ENCODE results near the gene ERG. TPM values are rescaled to one million over a fixed set of nuclear protein-coding genes. Genes with fewer than 3 reads are reported as not detected.

Gene ERG
- total and polyA plus RNA-seq, 8 donors, result 1.7 to 4.6 (median 2.6) TPM

GRCh38 chr21:38386967-38387366 is 111.3 kb downstream of the ERG start:
- DNase-seq (no peak), FAIRE-seq (no peak), ATAC-seq (no peak)
- TF ChIP-seq CTCF (IDR thresholded peaks at IDR 0.05), result no peak
- Histone ChIP-seq H3K4me3 (no peak overlapping the region), H3K9me3 (no peaks in the 10 kb centered on the region), H3K36me3 (no peaks in the 10 kb centered on the region), H3K27me3 (no peaks in the 10 kb centered on the region), H3K4me1 (no peaks in the 10 kb centered on the region), H3K27ac (no peak overlapping the region)
- intact Hi-C loops (cut with DNase I), result loop anchor here in 1 of 3 donors (10.0 kb wide), 1 partner anchor 58 kb away; no protein-coding TSS in a partner anchor
- WGBS, 2 donors, result 30 to 42% methylated on average over 4 of the region's 4 CpGs

GRCh38 chr21:38385427-38386175 is 112.7 kb downstream of the ERG start:
- no peaks in the 10 kb centered on the region for H3K9me3 ChIP-seq
- TF ChIP-seq CTCF (IDR thresholded peaks at IDR 0.05), result no peak
- ATAC-seq, result no peak
- WGBS, 2 donors, result 65 to 73% methylated on average over 7 of the region's 7 CpGs
- no peak for DNase-seq
- H3K27me3 ChIP-seq, result no peaks in the 10 kb centered on the region
- no peak for FAIRE-seq
- intact Hi-C loops (cut with DNase I), result loop anchor here in 1 of 3 donors (10.0 kb wide), 1 partner anchor 59 kb away; no protein-coding TSS in a partner anchor
- no peaks in the 10 kb centered on the region for H3K36me3 ChIP-seq
- no peak overlapping the region for H3K27ac ChIP-seq
- H3K4me3 ChIP-seq, result no peak overlapping the region
- no peaks in the 10 kb centered on the region for H3K4me1 ChIP-seq

GRCh38 chr21:38384675-38385426 is 113.4 kb downstream of the ERG start:
- peaks cover 0 to 4% (median 0%) of the 10 kb centered on the region in 4 donors for H3K27me3 ChIP-seq
- ATAC-seq (peak in 2 of 4 donors; percentile 11 to 26), DNase-seq (no peak), FAIRE-seq (no peak)
- no peaks in the 10 kb centered on the region for H3K9me3 ChIP-seq
- TF ChIP-seq CTCF (IDR thresholded peaks at IDR 0.05), result no peak
- H3K36me3 ChIP-seq, result no peaks in the 10 kb centered on the region
- intact Hi-C loops (cut with DNase I), result loop anchor here in 1 of 3 donors (10.0 kb wide), 1 partner anchor 60 kb away; no protein-coding TSS in a partner anchor
- no peaks in the 10 kb centered on the region for H3K4me1 ChIP-seq
- no peak overlapping the region for H3K4me3 ChIP-seq
- H3K27ac ChIP-seq, result no peak overlapping the region
- WGBS, 2 donors, result 59 to 71% methylated on average over 8 of the region's 8 CpGs

GRCh38 chr21:38384238-38384560 is 114.1 kb downstream of the ERG start:
- Histone ChIP-seq H3K9me3 (no peaks in the 10 kb centered on the region), H3K27me3 (peaks cover 0 to 4% (median 0%) of the 10 kb centered on the region in 4 donors), H3K27ac (no peak overlapping the region), H3K4me1 (no peaks in the 10 kb centered on the region), H3K36me3 (no peaks in the 10 kb centered on the region), H3K4me3 (no peak overlapping the region)
- TF ChIP-seq CTCF (IDR thresholded peaks at IDR 0.05), result no peak
- intact Hi-C loops (cut with DNase I), result loop anchor here in 1 of 3 donors (10.0 kb wide), 1 partner anchor 61 kb away; no protein-coding TSS in a partner anchor
- WGBS, 2 donors, result 20 to 24% methylated on average over 8 of the region's 8 CpGs
- DNase-seq (no peak), ATAC-seq (no peak), FAIRE-seq (no peak)

Measured in pancreas (tissue), 10 donors.